ENCODE measurements around the gene TRPC4AP.
"Not testable (repeated sequence)": the region's sequence is repeated elsewhere in the genome, so short reads cannot be mapped to it uniquely, and the experiment has no call there.

TRPC4AP gene

GRCh38 chr20:35055445-35056276, 36.9 kb downstream of the TRPC4AP start:
- no peak for DNase-seq (ENCODE audit: low spot score)

- DNase-seq (ENCODE audit: low spot score): no peak
Observed at GRCh38 chr20:35054814-35055213, 37.8 kb downstream of the TRPC4AP start.

GRCh38 chr20:35052616-35053015, 40.0 kb downstream of the TRPC4AP start:
- DNase-seq (ENCODE audit: low spot score): not testable (repeated sequence)

- DNase-seq (ENCODE audit: low spot score): no peak
Observed at GRCh38 chr20:35049776-35050352, 42.7 kb downstream of the TRPC4AP start.

- no peak for DNase-seq (ENCODE audit: low spot score)
Observed at GRCh38 chr20:35048739-35049138, 43.9 kb downstream of the TRPC4AP start.

- DNase-seq (ENCODE audit: low spot score): no peak
Observed at GRCh38 chr20:35042268-35042667, 50.3 kb downstream of the TRPC4AP start.

GRCh38 chr20:35040646-35041045, 52.0 kb downstream of the TRPC4AP start:
- no peak for DNase-seq (ENCODE audit: low spot score)

GRCh38 chr20:35039846-35040489, 52.6 kb downstream of the TRPC4AP start:
- DNase-seq (ENCODE audit: low spot score): no peak

- DNase-seq (ENCODE audit: low spot score): no peak
Observed at GRCh38 chr20:35039146-35039545, 53.5 kb downstream of the TRPC4AP start.

GRCh38 chr20:35034145-35034544, 58.5 kb downstream of the TRPC4AP start:
- DNase-seq (ENCODE audit: low spot score): no peak

- no peak for DNase-seq (ENCODE audit: low spot score)
Observed at GRCh38 chr20:35030136-35030535, 62.5 kb downstream of the TRPC4AP start.

- DNase-seq (ENCODE audit: low spot score): no peak
Observed at GRCh38 chr20:35027301-35027700, 65.3 kb downstream of the TRPC4AP start.

- no peak for DNase-seq (ENCODE audit: low spot score)
Observed at GRCh38 chr20:35025116-35025515, 67.5 kb downstream of the TRPC4AP start.

GRCh38 chr20:35023624-35024023, 69.0 kb downstream of the TRPC4AP start:
- no peak for DNase-seq (ENCODE audit: low spot score)

GRCh38 chr20:35021831-35022230, 70.8 kb downstream of the TRPC4AP start:
- no peak for DNase-seq (ENCODE audit: low spot score)

GRCh38 chr20:35021063-35021462, 71.5 kb downstream of the TRPC4AP start:
- no peak for DNase-seq (ENCODE audit: low spot score)

GRCh38 chr20:35020108-35020928, 72.3 kb downstream of the TRPC4AP start:
- DNase-seq (ENCODE audit: low spot score): no peak

- peak; percentile 64 for DNase-seq (ENCODE audit: low spot score)
Observed at GRCh38 chr20:35018590-35019371, 73.8 kb downstream of the TRPC4AP start.

- DNase-seq (ENCODE audit: low spot score): no peak
Observed at GRCh38 chr20:35017099-35017835, 75.3 kb downstream of the TRPC4AP start.

GRCh38 chr20:35015863-35016193, 76.8 kb downstream of the TRPC4AP start:
- DNase-seq (ENCODE audit: low spot score): no peak

GRCh38 chr20:35014537-35014936, 78.1 kb downstream of the TRPC4AP start:
- DNase-seq (ENCODE audit: low spot score): no peak
